Kidney (tissue), 14 donors: ENCODE results near the gene PFKFB4. TPM values are rescaled to one million over a fixed set of nuclear protein-coding genes. Genes with fewer than 3 reads are reported as not detected.

Source experiments
- DNase-seq, 5 donors: peaks; one replicate each; pipeline ENCODE4 v3.0.0-alpha.2; 2013 to 2020
- FAIRE-seq: peaks from 2 replicates; lab custom pipeline; 2012; peaks lifted over from hg19 to GRCh38; lab: Jason Lieb, UNC
- H3K27ac ChIP-seq, 2 donors: one replicate each; pipeline ENCODE4 v1.7.0; 2013; ENCODE audit warnings: low read depth in 2 of 2, low read length in 2 of 2, inconsistent platforms in 1 of 2
- H3K27me3 ChIP-seq: one replicate; pipeline ENCODE4 v1.7.1; 2013; ENCODE audit warnings: low read length, inconsistent platforms; ENCODE audit not compliant: control insufficient read depth, insufficient read depth
- H3K36me3 ChIP-seq, 3 donors: one replicate each; pipeline versions ENCODE4 v1.7.0 to v1.7.1; 2013; ENCODE audit warnings: low read length in 3 of 3, control low read depth in 1 of 3, inconsistent platforms in 1 of 3; ENCODE audit not compliant: insufficient read depth in 3 of 3, control insufficient read depth in 2 of 3
- H3K4me1 ChIP-seq, 3 donors: one replicate each; pipeline versions ENCODE4 v1.7.0 to v1.7.1; 2013; ENCODE audit warnings: low read length in 3 of 3, inconsistent platforms in 1 of 3, low read depth in 1 of 3; ENCODE audit not compliant: control insufficient read depth in 2 of 3, insufficient read depth in 2 of 3
- H3K4me3 ChIP-seq, 3 donors: one replicate each; pipeline versions ENCODE4 v1.7.0 to v1.8.1; 2013; ENCODE audit warnings: low read length in 3 of 3, control low read depth in 1 of 3, inconsistent platforms in 1 of 3
- H3K9ac ChIP-seq, 3 donors: one replicate each; pipeline versions ENCODE4 v1.7.0 to v1.7.1; 2013; ENCODE audit warnings: low read length in 3 of 3, control low read depth in 1 of 3, inconsistent platforms in 1 of 3
- H3K9me3 ChIP-seq, 3 donors: one replicate each; pipeline versions ENCODE4 v1.7.0 to v1.7.1; 2013; ENCODE audit warnings: low read length in 3 of 3, control low read depth in 1 of 3, inconsistent platforms in 1 of 3; ENCODE audit not compliant: control insufficient read depth in 2 of 3, insufficient read depth in 1 of 3
- CTCF ChIP-seq: IDR thresholded peaks from 3 replicates; pipeline ENCODE4 v1.5.1; 2012; ENCODE audit warnings: mild to moderate bottlenecking, moderate library complexity, borderline replicate concordance; ENCODE audit not compliant: insufficient read depth; ENCODE audit errors: extremely low read depth
- intact Hi-C: fragments of 100-400 bp; cut with DNase I; formaldehyde crosslinking; loops from one replicate; pipeline ENCODE4 v1.11.1; 2022
- polyA plus RNA-seq: library from polyadenylated mRNA; stranded (reverse); fragments of 350-450 nt; fragmentation: Illumina TruSeq; extraction: RNeasy Lipid Tissue Mini Kit (QIAGEN cat#74804); gene quantifications from one replicate; pipeline ENCODE4 v1.2.3, GENCODE V29; 2014; ENCODE audit warnings: low read depth, low replicate concordance; ENCODE audit not compliant: insufficient read depth
- total RNA-seq: library from RNA; stranded (reverse); fragmentation: NEBNext Ultra II Directional; extraction: Animal tissue kit (Norgen Biotek cat#: 25700); gene quantifications from one replicate; pipeline ENCODE4 v1.2.1, GENCODE V29; 2021
- donor health status: control.
- donor health status: control.
- donor health status: control.
- donor health status: control.
- donor health status: control.
- donor health status: DM: yes; HTN: yes; CAD: no.
- donor health status: Normal renal cell carcinoma (clear cell type).

Gene PFKFB4
- total and polyA plus RNA-seq, 2 donors from 2014 or later = 2.1 to 4.6 TPM

DNA sequence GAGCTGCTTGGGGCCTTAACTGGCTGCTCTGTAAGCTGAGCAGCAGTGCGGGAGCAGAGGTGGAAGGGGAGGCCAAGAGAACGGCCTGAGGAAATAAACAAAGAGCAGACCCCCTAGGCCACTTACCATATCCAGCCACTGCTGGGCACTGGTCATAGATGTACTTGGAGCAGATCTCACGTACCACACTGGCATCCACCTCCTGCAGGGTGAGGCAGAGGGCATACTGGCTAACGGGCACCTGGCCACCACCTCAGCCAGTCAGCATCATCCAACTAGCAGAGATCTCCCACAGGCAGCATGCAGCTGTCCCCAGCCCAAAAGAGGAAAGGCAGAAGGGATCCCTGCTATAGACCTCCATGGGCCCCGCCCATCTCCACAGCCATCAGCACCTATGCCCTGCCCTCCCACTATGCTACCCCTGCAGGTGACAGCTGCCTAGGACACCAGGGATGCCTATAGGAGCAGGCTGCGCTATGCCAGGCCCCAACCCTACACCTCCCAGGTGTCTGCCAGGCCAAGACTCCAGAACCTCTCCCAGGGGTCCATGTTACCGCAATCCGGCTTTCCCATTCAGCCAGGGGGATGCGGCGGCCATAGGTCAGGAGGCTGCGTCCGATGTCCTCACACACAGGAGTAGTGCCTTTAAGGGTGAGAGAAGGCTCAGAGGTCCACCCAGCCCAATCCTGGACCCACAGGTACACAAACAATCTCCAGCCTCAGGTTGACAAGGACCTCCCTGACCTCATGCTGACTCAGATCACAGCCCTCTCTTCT, 43.1 kb upstream of the PFKFB4 start:
- H3K27me3 ChIP-seq = no peaks in the 10 kb centered on the region
- no peak for TF ChIP-seq CTCF
- peaks cover 6 to 57% (median 46%) of the 10 kb centered on the region in 3 donors for H3K36me3 ChIP-seq
- no peak overlapping the region for H3K4me3 ChIP-seq
- peak overlapping the region in 1 of 2 donors; percentile 3 for H3K27ac ChIP-seq
- H3K9me3 ChIP-seq = no peaks in the 10 kb centered on the region
- DNase-seq (no peak), FAIRE-seq (no peak)
- H3K4me1 ChIP-seq = peaks cover 0 to 4% (median 0%) of the 10 kb centered on the region in 3 donors
- intact Hi-C loops = no loop called here
- H3K9ac ChIP-seq = peak overlapping the region in 1 of 3 donors; percentile 7

GRCh38 chr3:48599077-48599501, 42.5 kb upstream of the PFKFB4 start:
- no peak for TF ChIP-seq CTCF
- H3K27me3 ChIP-seq = no peaks in the 10 kb centered on the region
- H3K9ac ChIP-seq = peak overlapping the region in 1 of 3 donors; percentile 7
- DNase-seq = no peak
- no peak overlapping the region for H3K4me3 ChIP-seq
- FAIRE-seq = no peak
- intact Hi-C loops = no loop called here
- peaks cover 0 to 4% (median 0%) of the 10 kb centered on the region in 3 donors for H3K4me1 ChIP-seq
- no peaks in the 10 kb centered on the region for H3K9me3 ChIP-seq
- H3K27ac ChIP-seq = peak overlapping the region; percentile 3 to 33
- peaks cover 4 to 51% (median 40%) of the 10 kb centered on the region in 3 donors for H3K36me3 ChIP-seq

- peaks cover 2 to 45% (median 35%) of the 10 kb centered on the region in 3 donors for H3K36me3 ChIP-seq
- H3K9ac ChIP-seq = no peak overlapping the region
- FAIRE-seq = no peak
- DNase-seq = peak in 4 of 5 donors; percentile 82 to 96 (median 90)
- H3K27ac ChIP-seq = peak overlapping the region; percentile 30 to 33
- H3K9me3 ChIP-seq = no peaks in the 10 kb centered on the region
- TF ChIP-seq CTCF = no peak
- H3K27me3 ChIP-seq = no peaks in the 10 kb centered on the region
- H3K4me1 ChIP-seq = peaks cover 0 to 4% (median 0%) of the 10 kb centered on the region in 3 donors
- no peak overlapping the region for H3K4me3 ChIP-seq
- intact Hi-C loops = no loop called here
Observed at GRCh38 chr3:48598323-48599076, 41.9 kb upstream of the PFKFB4 start.
